Measurements from ENCODE around the gene TMEM256. TPM values are rescaled to one million over a fixed set of nuclear protein-coding genes. Genes with fewer than 3 reads are reported as not detected.

Gene TMEM256
- total RNA-seq, 1 experiment from 2014 or later = 55.4 TPM

DNA sequence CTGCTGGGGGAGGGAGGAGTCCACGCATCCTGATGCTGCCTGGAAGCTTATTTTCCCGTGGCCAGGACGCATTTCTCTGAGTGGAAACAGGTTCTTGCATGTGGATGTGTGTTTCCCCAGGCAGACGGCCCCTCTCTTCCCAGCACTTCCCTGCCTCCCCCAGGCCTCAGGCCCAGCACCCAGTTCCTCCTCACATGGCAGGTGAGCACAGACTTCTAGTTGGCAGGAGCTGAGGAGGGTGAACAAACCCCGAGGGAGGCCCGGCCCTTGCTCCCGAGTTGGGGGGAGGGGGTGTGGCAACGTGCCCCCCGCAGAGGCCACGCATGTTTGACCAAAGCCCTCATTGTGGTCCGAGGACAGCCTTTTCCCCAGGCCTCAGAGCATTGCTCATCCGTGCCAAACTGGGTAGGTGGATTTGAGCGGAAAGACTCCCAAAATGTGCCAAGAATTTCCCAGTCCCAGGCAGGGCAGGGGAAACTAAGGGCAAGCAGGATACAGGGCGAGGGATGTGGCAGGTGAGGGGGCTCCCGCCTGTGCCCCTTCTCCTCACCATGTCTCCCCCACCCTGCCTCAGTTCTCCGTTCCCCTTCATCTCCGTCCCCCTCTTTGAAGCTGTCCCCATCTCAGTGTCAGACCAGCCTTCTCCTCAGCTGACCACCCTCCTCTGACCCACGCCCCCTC, 14.7 kb upstream of the TMEM256 start:
- CTCF ChIA-PET = interaction anchor here (0.7 kb wide), 1 partner anchor 23 kb away, joined by 6 read pairs; no protein-coding TSS in a partner anchor
- H3K36me3 ChIP-seq (ENCODE audit: low read depth) = no peaks in the 10 kb centered on the region
- no peak overlapping the region for H3K4me3 ChIP-seq
- intact Hi-C loops (cut with micrococcal nuclease; ENCODE audit: unreplicated experiment) = no loop called here
- POLR2A ChIA-PET (ENCODE audit: unreplicated experiment) = interaction anchor here (0.5 kb wide), 1 partner anchor 15 kb away, joined by 6 read pairs; the partner anchor contains the start of gene TMEM256
- H3K4me2 ChIP-seq = no peak overlapping the region
- no peaks in the 10 kb centered on the region for H3K79me2 ChIP-seq (ENCODE audit: low read depth)
- TF ChIP-seq, protein P1, sequence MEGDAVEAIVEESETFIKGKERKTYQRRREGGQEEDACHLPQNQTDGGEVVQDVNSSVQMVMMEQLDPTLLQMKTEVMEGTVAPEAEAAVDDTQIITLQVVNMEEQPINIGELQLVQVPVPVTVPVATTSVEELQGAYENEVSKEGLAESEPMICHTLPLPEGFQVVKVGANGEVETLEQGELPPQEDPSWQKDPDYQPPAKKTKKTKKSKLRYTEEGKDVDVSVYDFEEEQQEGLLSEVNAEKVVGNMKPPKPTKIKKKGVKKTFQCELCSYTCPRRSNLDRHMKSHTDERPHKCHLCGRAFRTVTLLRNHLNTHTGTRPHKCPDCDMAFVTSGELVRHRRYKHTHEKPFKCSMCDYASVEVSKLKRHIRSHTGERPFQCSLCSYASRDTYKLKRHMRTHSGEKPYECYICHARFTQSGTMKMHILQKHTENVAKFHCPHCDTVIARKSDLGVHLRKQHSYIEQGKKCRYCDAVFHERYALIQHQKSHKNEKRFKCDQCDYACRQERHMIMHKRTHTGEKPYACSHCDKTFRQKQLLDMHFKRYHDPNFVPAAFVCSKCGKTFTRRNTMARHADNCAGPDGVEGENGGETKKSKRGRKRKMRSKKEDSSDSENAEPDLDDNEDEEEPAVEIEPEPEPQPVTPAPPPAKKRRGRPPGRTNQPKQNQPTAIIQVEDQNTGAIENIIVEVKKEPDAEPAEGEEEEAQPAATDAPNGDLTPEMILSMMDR (conservative IDR thresholded peaks at IDR 0.05) = no peak
- TF ChIP-seq EZH2 (IDR thresholded peaks at IDR 0.05; ENCODE audit: low read depth) = no peak
- H3K27me3 ChIP-seq (ENCODE audit: insufficient read depth, low read depth) = no peaks in the 10 kb centered on the region
- BruUV-seq (replicated peaks) = no TSS peak
- H3K9me2 ChIP-seq (ENCODE audit: insufficient read depth) = no peaks in the 10 kb centered on the region
- H3F3A ChIP-seq (ENCODE audit: insufficient read depth, low read depth) = no peaks in the 10 kb centered on the region; the same call in 1 of the 2 replicates
- no peaks in the 10 kb centered on the region for H3K9me3 ChIP-seq (ENCODE audit: insufficient read depth, low read depth)
- no peak overlapping the region for H2AFZ ChIP-seq
- no peak overlapping the region for H3K27ac ChIP-seq
- DNase-seq = no peak
- no peaks in the 10 kb centered on the region for H3K4me1 ChIP-seq (replicated peaks; ENCODE audit: insufficient read depth)
- no peaks in the 10 kb centered on the region for H4K20me1 ChIP-seq (ENCODE audit: insufficient read depth)

DNA sequence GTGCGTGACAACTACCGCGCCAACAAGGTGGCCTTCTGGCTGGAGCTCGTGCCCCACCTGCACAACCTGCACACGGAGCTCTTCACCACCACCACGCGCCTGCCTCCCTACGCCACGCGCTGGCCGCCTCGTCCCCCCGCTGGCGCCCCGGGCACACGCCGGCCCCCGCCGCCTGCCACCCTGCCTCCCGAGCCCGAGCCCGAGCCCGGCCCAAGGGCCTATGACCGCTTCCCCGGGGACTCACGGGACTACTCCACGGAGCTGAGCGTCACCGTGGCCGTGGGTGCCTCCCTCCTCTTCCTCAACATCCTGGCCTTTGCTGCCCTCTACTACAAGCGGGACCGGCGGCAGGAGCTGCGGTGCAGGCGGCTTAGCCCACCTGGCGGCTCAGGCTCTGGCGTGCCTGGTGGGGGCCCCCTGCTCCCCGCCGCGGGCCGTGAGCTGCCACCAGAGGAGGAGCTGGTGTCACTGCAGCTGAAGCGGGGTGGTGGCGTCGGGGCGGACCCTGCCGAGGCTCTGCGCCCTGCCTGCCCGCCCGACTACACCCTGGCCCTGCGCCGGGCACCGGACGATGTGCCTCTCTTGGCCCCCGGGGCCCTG, 13.3 kb upstream of the TMEM256 start:
- Histone ChIP-seq H3K4me3 (no peak overlapping the region), H2AFZ (no peak overlapping the region), H4K20me1 (ENCODE audit: insufficient read depth) (no peaks in the 10 kb centered on the region), H3K27me3 (ENCODE audit: insufficient read depth, low read depth) (no peaks in the 10 kb centered on the region), H3K27ac (no peak overlapping the region), H3K9me3 (ENCODE audit: insufficient read depth, low read depth) (no peaks in the 10 kb centered on the region), H3K9me2 (ENCODE audit: insufficient read depth) (no peaks in the 10 kb centered on the region), H3K36me3 (ENCODE audit: low read depth) (no peaks in the 10 kb centered on the region), H3K79me2 (ENCODE audit: low read depth) (no peaks in the 10 kb centered on the region), H3F3A (ENCODE audit: insufficient read depth, low read depth) (no peaks in the 10 kb centered on the region; the same call in 1 of the 2 replicates), H3K4me2 (no peak overlapping the region), H3K4me1 (replicated peaks; ENCODE audit: insufficient read depth) (no peaks in the 10 kb centered on the region)
- DNase-seq = no peak
- ChIA-PET CTCF (no interaction called here), POLR2A (ENCODE audit: unreplicated experiment) (no interaction called here)
- no TSS peak for BruUV-seq (replicated peaks)
- intact Hi-C loops (cut with micrococcal nuclease; ENCODE audit: unreplicated experiment) = no loop called here
- TF ChIP-seq EZH2 (IDR thresholded peaks at IDR 0.05; ENCODE audit: low read depth) = no peak
- TF ChIP-seq, protein P1 (conservative IDR thresholded peaks at IDR 0.05) = no peak

DNA sequence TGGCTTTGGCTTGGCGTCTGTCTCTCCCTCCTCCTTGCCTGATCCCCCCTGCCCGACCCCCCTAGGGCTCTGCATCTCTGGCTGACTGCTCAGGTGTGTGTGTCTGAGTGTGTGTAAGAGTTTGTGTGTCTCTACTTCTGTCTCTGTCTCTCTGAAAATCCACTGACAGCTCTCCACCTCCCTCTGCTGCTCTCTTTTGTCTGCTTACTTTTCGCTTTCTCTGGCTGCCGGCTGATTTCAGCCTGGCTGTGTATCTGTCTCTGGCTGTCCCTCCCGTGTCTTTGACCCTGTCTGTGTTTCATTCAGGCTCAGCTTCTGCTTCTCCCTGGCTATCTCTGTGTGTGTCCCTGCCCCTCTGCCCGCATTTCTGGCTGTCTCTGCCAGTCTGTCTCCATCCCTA, 12.4 kb upstream of the TMEM256 start:
- Histone ChIP-seq H3K4me1 (replicated peaks; ENCODE audit: insufficient read depth) (no peaks in the 10 kb centered on the region), H3K9me2 (ENCODE audit: insufficient read depth) (no peaks in the 10 kb centered on the region), H3K27me3 (ENCODE audit: insufficient read depth, low read depth) (no peaks in the 10 kb centered on the region), H3K9me3 (ENCODE audit: insufficient read depth, low read depth) (no peaks in the 10 kb centered on the region), H4K20me1 (ENCODE audit: insufficient read depth) (no peaks in the 10 kb centered on the region), H3K36me3 (ENCODE audit: low read depth) (no peaks in the 10 kb centered on the region), H3K4me3 (no peak overlapping the region), H3K79me2 (ENCODE audit: low read depth) (no peaks in the 10 kb centered on the region), H3K4me2 (no peak overlapping the region), H3F3A (ENCODE audit: insufficient read depth, low read depth) (no peaks in the 10 kb centered on the region; the same call in 1 of the 2 replicates), H3K27ac (no peak overlapping the region), H2AFZ (no peak overlapping the region)
- BruUV-seq (replicated peaks) = no TSS peak
- no peak for TF ChIP-seq EZH2 (IDR thresholded peaks at IDR 0.05; ENCODE audit: low read depth)
- TF ChIP-seq, protein P1 (conservative IDR thresholded peaks at IDR 0.05) = no peak
- no peak for DNase-seq
- ChIA-PET POLR2A (ENCODE audit: unreplicated experiment) (no interaction called here), CTCF (no interaction called here)
- intact Hi-C loops (cut with micrococcal nuclease; ENCODE audit: unreplicated experiment) = no loop called here
